ENCODE results near the gene DYRK3. TPM values are rescaled to one million over a fixed set of nuclear protein-coding genes. Genes with fewer than 3 reads are reported as not detected.
A peak's percentile ranks its signal among the peaks of the same experiment; 100 is the strongest.

The DYRK3 gene
- total and polyA plus RNA-seq, 9 of the 15 experiments (the other 6 are each of a cell fraction or from before 2014, with no cell fraction given), result 4.5 to 33.7 (median 25.7) TPM

DNA sequence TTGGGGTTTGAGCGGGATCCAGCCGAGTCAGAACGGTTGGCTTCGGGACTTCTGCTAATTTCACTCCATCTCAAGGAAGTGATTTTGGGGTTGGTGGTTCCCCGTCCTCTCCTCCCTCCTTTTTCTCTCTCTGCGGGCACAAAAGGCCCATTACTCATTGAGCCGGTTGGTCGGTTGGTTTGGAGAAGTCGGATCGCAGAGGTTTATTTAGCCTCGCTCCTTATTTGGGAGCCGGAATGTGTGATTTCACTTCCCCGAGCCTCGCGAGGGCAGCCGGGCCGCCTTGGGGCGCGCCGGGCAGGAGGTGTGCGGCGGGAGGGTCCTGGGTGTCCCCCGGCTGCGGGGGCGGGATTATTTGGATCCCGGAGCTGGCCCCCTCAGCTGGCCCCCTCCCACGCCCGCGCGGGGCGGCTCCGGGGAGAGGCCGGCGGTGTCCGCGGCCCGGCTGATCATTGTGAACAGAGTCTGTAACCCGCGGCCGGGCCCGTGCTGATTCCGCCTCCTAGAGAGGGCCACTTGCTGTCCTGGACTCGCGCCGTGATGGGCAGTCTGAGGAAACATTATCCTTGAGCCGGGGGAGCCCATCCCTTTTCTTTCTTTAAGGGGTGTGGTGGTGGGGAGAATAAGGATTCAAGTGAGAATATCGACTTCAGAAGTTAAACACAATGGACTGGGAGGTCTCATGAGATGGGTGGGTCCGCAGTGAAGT lies 50.6 kb downstream of the DYRK3 start (continued):
- TF ChIP-seq PRMT5 (CRISPR knock-in tag; IDR thresholded peaks at IDR 0.05) (no peak), ZNF143 (CRISPR knock-in tag; IDR thresholded peaks at IDR 0.05) (no peak), ELK1 (CRISPR knock-in tag; IDR thresholded peaks at IDR 0.05) (no peak), SRF (CRISPR knock-in tag; IDR thresholded peaks at IDR 0.05) (peak; percentile 78 to 95), FIP1L1 (IDR thresholded peaks at IDR 0.05; ENCODE audit: low read depth, low read length, poor library complexity, severe bottlenecking) (no peak), ZNF134 (CRISPR knock-in tag; conservative IDR thresholded peaks at IDR 0.05) (no peak), E2F6 (IDR thresholded peaks at IDR 0.05; ENCODE audit: borderline replicate concordance in 1 of 2, extremely low read depth in 1 of 2, insufficient read depth in 1 of 2, insufficient read length in 1 of 2, low read depth in 1 of 2, low read length in 1 of 2, poor library complexity in 1 of 2, severe bottlenecking in 1 of 2) (peak in 1 of 2 experiments; percentile 38), KLF6 (CRISPR knock-in tag; IDR thresholded peaks at IDR 0.05; ENCODE audit: borderline replicate concordance) (no peak), TOE1 (IDR thresholded peaks at IDR 0.05; ENCODE audit: borderline replicate concordance) (no peak), TOE1 (CRISPR knock-in tag; IDR thresholded peaks at IDR 0.05; ENCODE audit: borderline replicate concordance, low read depth) (no peak), PURB (CRISPR knock-in tag; IDR thresholded peaks at IDR 0.05; ENCODE audit: low read depth) (no peak), HDAC8 (tag; IDR thresholded peaks at IDR 0.05) (no peak), KDM1A (IDR thresholded peaks at IDR 0.05) (0 out of 4 replicates have a peak, but pooled peaks of 1 of the 2 experiments have one; percentile 17), CREB3 (tag; conservative IDR thresholded peaks at IDR 0.05; ENCODE audit: low read depth) (no peak)
- TF ChIP-seq, protein P1, sequence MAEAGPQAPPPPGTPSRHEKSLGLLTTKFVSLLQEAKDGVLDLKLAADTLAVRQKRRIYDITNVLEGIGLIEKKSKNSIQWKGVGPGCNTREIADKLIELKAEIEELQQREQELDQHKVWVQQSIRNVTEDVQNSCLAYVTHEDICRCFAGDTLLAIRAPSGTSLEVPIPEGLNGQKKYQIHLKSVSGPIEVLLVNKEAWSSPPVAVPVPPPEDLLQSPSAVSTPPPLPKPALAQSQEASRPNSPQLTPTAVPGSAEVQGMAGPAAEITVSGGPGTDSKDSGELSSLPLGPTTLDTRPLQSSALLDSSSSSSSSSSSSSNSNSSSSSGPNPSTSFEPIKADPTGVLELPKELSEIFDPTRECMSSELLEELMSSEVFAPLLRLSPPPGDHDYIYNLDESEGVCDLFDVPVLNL (CRISPR knock-in tag; IDR thresholded peaks at IDR 0.05; ENCODE audit: low read depth), result no peak
- TF ChIP-seq, protein P2, sequence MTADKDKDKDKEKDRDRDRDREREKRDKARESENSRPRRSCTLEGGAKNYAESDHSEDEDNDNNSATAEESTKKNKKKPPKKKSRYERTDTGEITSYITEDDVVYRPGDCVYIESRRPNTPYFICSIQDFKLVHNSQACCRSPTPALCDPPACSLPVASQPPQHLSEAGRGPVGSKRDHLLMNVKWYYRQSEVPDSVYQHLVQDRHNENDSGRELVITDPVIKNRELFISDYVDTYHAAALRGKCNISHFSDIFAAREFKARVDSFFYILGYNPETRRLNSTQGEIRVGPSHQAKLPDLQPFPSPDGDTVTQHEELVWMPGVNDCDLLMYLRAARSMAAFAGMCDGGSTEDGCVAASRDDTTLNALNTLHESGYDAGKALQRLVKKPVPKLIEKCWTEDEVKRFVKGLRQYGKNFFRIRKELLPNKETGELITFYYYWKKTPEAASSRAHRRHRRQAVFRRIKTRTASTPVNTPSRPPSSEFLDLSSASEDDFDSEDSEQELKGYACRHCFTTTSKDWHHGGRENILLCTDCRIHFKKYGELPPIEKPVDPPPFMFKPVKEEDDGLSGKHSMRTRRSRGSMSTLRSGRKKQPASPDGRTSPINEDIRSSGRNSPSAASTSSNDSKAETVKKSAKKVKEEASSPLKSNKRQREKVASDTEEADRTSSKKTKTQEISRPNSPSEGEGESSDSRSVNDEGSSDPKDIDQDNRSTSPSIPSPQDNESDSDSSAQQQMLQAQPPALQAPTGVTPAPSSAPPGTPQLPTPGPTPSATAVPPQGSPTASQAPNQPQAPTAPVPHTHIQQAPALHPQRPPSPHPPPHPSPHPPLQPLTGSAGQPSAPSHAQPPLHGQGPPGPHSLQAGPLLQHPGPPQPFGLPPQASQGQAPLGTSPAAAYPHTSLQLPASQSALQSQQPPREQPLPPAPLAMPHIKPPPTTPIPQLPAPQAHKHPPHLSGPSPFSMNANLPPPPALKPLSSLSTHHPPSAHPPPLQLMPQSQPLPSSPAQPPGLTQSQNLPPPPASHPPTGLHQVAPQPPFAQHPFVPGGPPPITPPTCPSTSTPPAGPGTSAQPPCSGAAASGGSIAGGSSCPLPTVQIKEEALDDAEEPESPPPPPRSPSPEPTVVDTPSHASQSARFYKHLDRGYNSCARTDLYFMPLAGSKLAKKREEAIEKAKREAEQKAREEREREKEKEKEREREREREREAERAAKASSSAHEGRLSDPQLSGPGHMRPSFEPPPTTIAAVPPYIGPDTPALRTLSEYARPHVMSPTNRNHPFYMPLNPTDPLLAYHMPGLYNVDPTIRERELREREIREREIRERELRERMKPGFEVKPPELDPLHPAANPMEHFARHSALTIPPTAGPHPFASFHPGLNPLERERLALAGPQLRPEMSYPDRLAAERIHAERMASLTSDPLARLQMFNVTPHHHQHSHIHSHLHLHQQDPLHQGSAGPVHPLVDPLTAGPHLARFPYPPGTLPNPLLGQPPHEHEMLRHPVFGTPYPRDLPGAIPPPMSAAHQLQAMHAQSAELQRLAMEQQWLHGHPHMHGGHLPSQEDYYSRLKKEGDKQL (CRISPR knock-in tag; IDR thresholded peaks at IDR 0.05; ENCODE audit: borderline replicate concordance), result no peak
